GM21825 (cell line): ENCODE results near the gene IL15RA.

Experiments
- ATAC-seq: cut with Tn5 transposase; IDR thresholded peaks from one replicate; pipeline ENCODE4 v1.9.1; 2021; ENCODE audit warnings: mild to moderate bottlenecking, moderate library complexity; ENCODE audit not compliant: unreplicated experiment

The IL15RA gene

GRCh38 chr10:5977471-5978229 is at the start of gene IL15RA:
TSS of gene IL15RA (minus strand) at chr10:5977543. CDS start at chr10:5977492, 51 bp downstream.
- ATAC-seq = peak; percentile 58

- ATAC-seq = no peak
Measured at GRCh38 chr10:6025683-6026255, 48.4 kb upstream of the IL15RA start.

GRCh38 chr10:6024334-6024682 is 47.0 kb upstream of the IL15RA start:
- no peak for ATAC-seq

GRCh38 chr10:6023661-6024333 is 46.5 kb upstream of the IL15RA start:
- ATAC-seq = no peak

GRCh38 chr10:6022660-6023059 is 45.3 kb upstream of the IL15RA start:
- no peak for ATAC-seq

GRCh38 chr10:6020826-6021225 is 43.5 kb upstream of the IL15RA start:
- ATAC-seq = no peak

- no peak for ATAC-seq
Measured at GRCh38 chr10:6019796-6020195, 42.5 kb upstream of the IL15RA start.

GRCh38 chr10:6019010-6019782 is 41.9 kb upstream of the IL15RA start:
- ATAC-seq = no peak

- no peak for ATAC-seq
Measured at GRCh38 chr10:6018422-6018821, 41.1 kb upstream of the IL15RA start.

- ATAC-seq = no peak
Measured at GRCh38 chr10:6017781-6018354, 40.5 kb upstream of the IL15RA start.

GRCh38 chr10:6014241-6014761 is 37.0 kb upstream of the IL15RA start:
- ATAC-seq = peak; percentile 76

- no peak for ATAC-seq
Measured at GRCh38 chr10:6013413-6014192, 36.3 kb upstream of the IL15RA start.

GRCh38 chr10:6012121-6012905 is 35.0 kb upstream of the IL15RA start:
- ATAC-seq = no peak

GRCh38 chr10:6011558-6011957 is 34.2 kb upstream of the IL15RA start:
- ATAC-seq = no peak

- no peak for ATAC-seq
Measured at GRCh38 chr10:6010569-6010968, 33.2 kb upstream of the IL15RA start.

GRCh38 chr10:6009961-6010360 is 32.6 kb upstream of the IL15RA start:
- ATAC-seq = no peak

GRCh38 chr10:6009150-6009549 is 31.8 kb upstream of the IL15RA start:
- no peak for ATAC-seq

- no peak for ATAC-seq
Measured at GRCh38 chr10:6008497-6009142, 31.3 kb upstream of the IL15RA start.

GRCh38 chr10:6006991-6007390 is 29.6 kb upstream of the IL15RA start:
- ATAC-seq = no peak
